Spleen (tissue), 11 donors: ENCODE results near the gene PSMG4. TPM values are rescaled to one million over a fixed set of nuclear protein-coding genes. Genes with fewer than 3 reads are reported as not detected.

Experiments used
- DNase-seq: peaks from one replicate; pipeline ENCODE4 v3.0.0-alpha.2; 2020
- H3K27ac ChIP-seq, 8 donors: fragments of 200-600 bp; sonication (generic) in 7 of 8; 1 replicate in 4 of 8; 2 replicates in 4 of 8; pipeline versions ENCODE4 v1.5.0 to v1.8.0; 2016 to 2021; ENCODE audit warnings: inconsistent platforms in 4 of 8, mild to moderate bottlenecking in 4 of 8, moderate library complexity in 1 of 8
- H3K27me3 ChIP-seq, 7 donors: fragments of 200-600 bp; sonication (generic) in 6 of 7; replicated peaks in 1 of 7; 1 replicate in 4 of 7; 2 replicates in 3 of 7; pipeline versions ENCODE4 v1.5.0 to v1.8.0; 2016 to 2021; ENCODE audit warnings: inconsistent platforms in 3 of 7, mild to moderate bottlenecking in 1 of 7
- H3K36me3 ChIP-seq, 6 donors: fragments of 200-600 bp; sonication (generic) in 5 of 6; 1 replicate in 4 of 6; 2 replicates in 2 of 6; pipeline versions ENCODE4 v1.5.0 to v1.8.0; 2016 to 2021; ENCODE audit warnings: inconsistent platforms in 2 of 6
- H3K4me1 ChIP-seq, 6 donors: fragments of 200-600 bp; sonication (generic) in 5 of 6; 1 replicate in 3 of 6; 2 replicates in 3 of 6; pipeline versions ENCODE4 v1.5.0 to v1.8.0; 2016 to 2021; ENCODE audit warnings: inconsistent platforms in 3 of 6
- H3K4me3 ChIP-seq, 8 donors: fragments of 200-600 bp; sonication (generic) in 7 of 8; 1 replicate in 4 of 8; 2 replicates in 4 of 8; pipeline versions ENCODE4 v1.5.0 to v1.8.0; 2016 to 2021; ENCODE audit warnings: inconsistent platforms in 4 of 8, mild to moderate bottlenecking in 4 of 8, moderate library complexity in 2 of 8
- H3K9me3 ChIP-seq, 8 donors: fragments of 200-600 bp; sonication (generic) in 7 of 8; 1 replicate in 4 of 8; 2 replicates in 4 of 8; pipeline versions ENCODE4 v1.5.0 to v1.8.0; 2016 to 2021; ENCODE audit warnings: inconsistent platforms in 4 of 8
- POLR2A ChIP-seq, 3 donors: fragments of 450-650 bp; IDR thresholded peaks; one replicate each; pipeline ENCODE4 v1.5.1; 2017; ENCODE audit warnings: antibody characterized with exemption in 3 of 3, mild to moderate bottlenecking in 1 of 3
- POLR2AphosphoS5 ChIP-seq, 3 donors: sonication (generic); formaldehyde crosslinking; IDR thresholded peaks; one replicate each; pipeline ENCODE4 v1.5.1; 2017; ENCODE audit warnings: antibody characterized with exemption in 3 of 3
- WGBS, 5 donors: extraction: QIAGEN DNeasy Blood & Tissue Kit in 3 of 5; methylation state at CpG; one replicate each; pipeline versions ENCODE4 v1.1.5 to v1.1.7; 2013 to 2018; 5-methylcytosine and 5-hydroxymethylcytosine counted together
- intact Hi-C: fragments of 100-400 bp; cut with DNase I; formaldehyde crosslinking; loops from one replicate; pipeline ENCODE4 v1.15.0; 2023; ENCODE audit warnings: low total_unique reads
- polyA plus RNA-seq, 3 donors: library from polyadenylated mRNA; stranded (reverse); fragments of 200-250 nt; gene quantifications; one replicate each; pipeline ENCODE4 v1.2.1, GENCODE V29; 2013
- total RNA-seq, 7 donors: library from RNA; depleted of rRNA in 3 of 7; stranded (reverse); fragments of >200 nt in 3 of 7; fragmentation: NEBNext Ultra II Directional in 4 of 7; extraction: Animal tissue kit (Norgen Biotek cat#: 25700) in 4 of 7; gene quantifications; one replicate each; pipeline versions ENCODE4 v1.1.0 to v1.2.1, GENCODE V29; 2016 to 2021
- TF ChIP-seq, protein P1 (sequence below), 11 experiments: fragments of 200-600 bp in 7 of 11; fragments of 450-650 bp in 4 of 11; sonication (generic) in 4 of 11; IDR thresholded peaks in 8 of 11; conservative IDR thresholded peaks in 3 of 11; 1 replicate in 7 of 11; 2 replicates in 4 of 11; pipeline versions ENCODE4 v1.4.0 to v1.8.0; 2016 to 2021; ENCODE audit warnings: antibody characterized with exemption in 11 of 11, inconsistent platforms in 4 of 11, mild to moderate bottlenecking in 1 of 11
- donor health status: healthy with polysubstance abuse.
- donor health status: DM: no; HTN: no; CAD: no; lungs with moderate emphysema.
- donor health status: DM: no; HTN: no; CAD: no.
- donor health status: Bipolar disorder and iron deficiency.
- donor health status: healthy.
- donor health status: DM: no; HTN: no; CAD: no.
- donor health status: DM: yes; HTN: yes; CAD: no.

The PSMG4 gene
- total and polyA plus RNA-seq, 10 donors: 12.1 to 41.6 (median 18.5) TPM

DNA sequence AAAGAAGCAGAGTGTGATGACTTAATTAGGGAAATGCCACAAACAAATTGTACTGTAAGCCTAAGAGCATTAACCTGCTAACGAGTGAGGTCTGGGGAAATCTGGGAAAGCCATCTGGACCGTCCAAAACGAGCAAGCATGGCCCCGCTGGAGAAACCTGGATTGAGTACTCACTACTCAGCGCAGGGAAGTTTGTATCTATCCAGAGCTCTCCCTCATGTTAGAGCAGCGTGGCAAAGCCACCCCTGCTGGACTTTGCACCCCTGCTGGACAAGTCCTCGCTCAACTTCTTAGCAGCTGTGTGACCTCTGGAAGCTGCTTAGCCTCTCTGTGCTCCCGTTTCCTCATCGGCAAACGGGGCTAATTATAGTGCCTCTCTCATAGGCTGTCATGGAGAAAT is 37.3 kb downstream of the PSMG4 start:
- Histone ChIP-seq H3K9me3 (no peaks in the 10 kb centered on the region), H3K36me3 (no peaks in the 10 kb centered on the region), H3K4me3 (no peak overlapping the region), H3K27ac (no peak overlapping the region), H3K4me1 (no peaks in the 10 kb centered on the region), H3K27me3 (peaks cover 0 to 32% (median 0%) of the 10 kb centered on the region in 7 donors)
- 79 to 89% (median 82%) methylated on average over 10 of the region's 10 CpGs for WGBS, 5 donors
- DNase-seq: peak; percentile 56
- intact Hi-C loops: no loop called here
- TF ChIP-seq, protein P1, sequence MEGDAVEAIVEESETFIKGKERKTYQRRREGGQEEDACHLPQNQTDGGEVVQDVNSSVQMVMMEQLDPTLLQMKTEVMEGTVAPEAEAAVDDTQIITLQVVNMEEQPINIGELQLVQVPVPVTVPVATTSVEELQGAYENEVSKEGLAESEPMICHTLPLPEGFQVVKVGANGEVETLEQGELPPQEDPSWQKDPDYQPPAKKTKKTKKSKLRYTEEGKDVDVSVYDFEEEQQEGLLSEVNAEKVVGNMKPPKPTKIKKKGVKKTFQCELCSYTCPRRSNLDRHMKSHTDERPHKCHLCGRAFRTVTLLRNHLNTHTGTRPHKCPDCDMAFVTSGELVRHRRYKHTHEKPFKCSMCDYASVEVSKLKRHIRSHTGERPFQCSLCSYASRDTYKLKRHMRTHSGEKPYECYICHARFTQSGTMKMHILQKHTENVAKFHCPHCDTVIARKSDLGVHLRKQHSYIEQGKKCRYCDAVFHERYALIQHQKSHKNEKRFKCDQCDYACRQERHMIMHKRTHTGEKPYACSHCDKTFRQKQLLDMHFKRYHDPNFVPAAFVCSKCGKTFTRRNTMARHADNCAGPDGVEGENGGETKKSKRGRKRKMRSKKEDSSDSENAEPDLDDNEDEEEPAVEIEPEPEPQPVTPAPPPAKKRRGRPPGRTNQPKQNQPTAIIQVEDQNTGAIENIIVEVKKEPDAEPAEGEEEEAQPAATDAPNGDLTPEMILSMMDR (IDR thresholded peaks at IDR 0.05 in 8 of 11, conservative IDR thresholded peaks at IDR 0.05 in 3 of 11): no peak
- TF ChIP-seq POLR2A (IDR thresholded peaks at IDR 0.05) (no peak), POLR2AphosphoS5 (IDR thresholded peaks at IDR 0.05) (no peak)

DNA sequence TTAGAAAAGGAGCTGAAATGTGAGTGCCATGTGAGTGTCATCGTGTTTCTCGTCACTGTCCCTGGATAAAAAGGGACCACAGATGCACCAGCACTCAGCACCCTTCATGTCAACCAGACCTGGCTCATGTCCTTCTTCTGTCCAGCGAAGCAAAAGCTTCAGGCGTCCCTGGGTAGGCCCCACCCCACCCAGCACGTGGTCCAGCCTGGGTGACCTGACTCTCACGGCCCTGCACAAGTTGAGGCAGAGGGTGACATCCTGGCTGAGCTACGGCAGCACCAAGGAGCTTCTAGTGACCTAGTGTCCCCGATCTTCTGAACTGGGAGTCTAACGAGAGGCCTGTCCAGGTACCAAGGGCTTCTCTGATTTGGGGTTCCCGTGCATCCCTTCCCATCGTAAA is 37.8 kb downstream of the PSMG4 start:
- Histone ChIP-seq H3K4me1 (no peaks in the 10 kb centered on the region), H3K27me3 (peaks cover 0 to 32% (median 0%) of the 10 kb centered on the region in 7 donors), H3K27ac (no peak overlapping the region), H3K36me3 (no peaks in the 10 kb centered on the region), H3K9me3 (no peaks in the 10 kb centered on the region), H3K4me3 (no peak overlapping the region)
- intact Hi-C loops: no loop called here
- WGBS, 5 donors: 86 to 95% (median 88%) methylated on average over 7 to 11 of the region's 11 CpGs
- peak; percentile 63 for DNase-seq
- TF ChIP-seq, protein P1 (IDR thresholded peaks at IDR 0.05 in 8 of 11, conservative IDR thresholded peaks at IDR 0.05 in 3 of 11): no peak
- TF ChIP-seq POLR2A (IDR thresholded peaks at IDR 0.05): no peak

DNA sequence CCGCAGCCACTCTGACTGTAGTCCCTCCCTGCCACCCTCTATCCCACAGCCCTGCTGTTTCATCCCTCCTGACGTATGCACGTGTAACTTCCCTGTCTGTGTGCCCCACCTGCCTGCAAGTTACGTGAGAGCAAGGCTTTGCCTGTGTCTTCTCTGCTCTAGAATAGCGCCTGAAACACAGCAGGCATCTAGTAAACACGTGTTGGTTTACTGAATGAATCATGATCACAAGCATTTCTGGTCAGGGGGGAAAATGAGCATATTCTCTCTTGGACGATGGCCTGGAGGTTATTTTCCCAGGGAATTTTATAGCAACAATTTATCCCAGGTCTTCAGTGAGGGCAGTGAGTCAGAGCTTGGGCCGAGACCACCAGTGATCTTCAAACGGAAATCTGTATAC is 38.3 kb downstream of the PSMG4 start:
- no peak overlapping the region for H3K4me3 ChIP-seq
- H3K27ac ChIP-seq: no peak overlapping the region
- DNase-seq: no peak
- intact Hi-C loops: no loop called here
- H3K4me1 ChIP-seq: no peaks in the 10 kb centered on the region
- H3K9me3 ChIP-seq: no peaks in the 10 kb centered on the region
- H3K27me3 ChIP-seq: peaks cover 0 to 32% (median 0%) of the 10 kb centered on the region in 7 donors
- H3K36me3 ChIP-seq: no peaks in the 10 kb centered on the region
- no peak for TF ChIP-seq POLR2A (IDR thresholded peaks at IDR 0.05)
- no peak for TF ChIP-seq POLR2AphosphoS5 (IDR thresholded peaks at IDR 0.05)
- TF ChIP-seq, protein P1 (IDR thresholded peaks at IDR 0.05 in 8 of 11, conservative IDR thresholded peaks at IDR 0.05 in 3 of 11): no peak
- WGBS, 5 donors: 77 to 93% (median 85%) methylated on average over 9 of the region's 9 CpGs

DNA sequence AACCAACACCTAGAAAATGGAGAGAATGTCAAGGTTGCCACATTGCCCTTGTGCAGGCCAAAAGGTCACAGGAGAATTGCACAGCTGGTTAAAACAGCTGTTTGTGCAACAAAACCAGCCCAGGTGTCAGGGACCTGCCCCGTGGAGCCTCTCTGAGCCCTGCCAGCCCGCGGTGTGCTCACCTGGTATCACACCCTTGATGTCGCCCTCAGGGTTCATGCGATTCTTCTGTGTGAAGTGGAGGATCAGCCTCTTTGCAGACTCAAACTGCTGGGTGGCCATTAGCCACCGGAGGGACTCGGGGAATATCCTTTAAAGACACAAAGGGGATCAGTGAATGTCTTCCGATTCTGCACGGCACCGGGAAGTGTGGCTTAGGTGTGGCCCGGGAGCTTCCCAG is 39.2 kb downstream of the PSMG4 start:
- Histone ChIP-seq H3K4me3 (no peak overlapping the region), H3K27ac (no peak overlapping the region), H3K27me3 (peaks cover 0 to 32% (median 0%) of the 10 kb centered on the region in 7 donors), H3K36me3 (no peaks in the 10 kb centered on the region), H3K9me3 (no peaks in the 10 kb centered on the region), H3K4me1 (no peaks in the 10 kb centered on the region)
- intact Hi-C loops: no loop called here
- peak; percentile 40 for DNase-seq
- TF ChIP-seq POLR2AphosphoS5 (IDR thresholded peaks at IDR 0.05): no peak
- no peak for TF ChIP-seq POLR2A (IDR thresholded peaks at IDR 0.05)
- TF ChIP-seq, protein P1 (IDR thresholded peaks at IDR 0.05 in 8 of 11, conservative IDR thresholded peaks at IDR 0.05 in 3 of 11): no peak
- WGBS, 5 donors: 87 to 94% (median 89%) methylated on average over 11 of the region's 11 CpGs
